MM.1S (cell line): Measurements from ENCODE around the gene NAA25.

ENCODE experiments used
- EZH2 ChIP-seq: fragments of 300-600 bp; sonication (generic); optimal IDR thresholded peaks from 2 replicates; pipeline ENCODE3; 2017; ENCODE audit warnings: low read depth, mild to moderate bottlenecking, antibody characterized with exemption, low read length, mixed read lengths
- TF ChIP-seq, protein P1 (sequence below): fragments of 300-600 bp; sonication (generic); IDR thresholded peaks from 2 replicates; pipeline ENCODE4 v1.5.1; 2016; ENCODE audit warnings: antibody characterized with exemption, low read length, mixed read lengths

DNA sequence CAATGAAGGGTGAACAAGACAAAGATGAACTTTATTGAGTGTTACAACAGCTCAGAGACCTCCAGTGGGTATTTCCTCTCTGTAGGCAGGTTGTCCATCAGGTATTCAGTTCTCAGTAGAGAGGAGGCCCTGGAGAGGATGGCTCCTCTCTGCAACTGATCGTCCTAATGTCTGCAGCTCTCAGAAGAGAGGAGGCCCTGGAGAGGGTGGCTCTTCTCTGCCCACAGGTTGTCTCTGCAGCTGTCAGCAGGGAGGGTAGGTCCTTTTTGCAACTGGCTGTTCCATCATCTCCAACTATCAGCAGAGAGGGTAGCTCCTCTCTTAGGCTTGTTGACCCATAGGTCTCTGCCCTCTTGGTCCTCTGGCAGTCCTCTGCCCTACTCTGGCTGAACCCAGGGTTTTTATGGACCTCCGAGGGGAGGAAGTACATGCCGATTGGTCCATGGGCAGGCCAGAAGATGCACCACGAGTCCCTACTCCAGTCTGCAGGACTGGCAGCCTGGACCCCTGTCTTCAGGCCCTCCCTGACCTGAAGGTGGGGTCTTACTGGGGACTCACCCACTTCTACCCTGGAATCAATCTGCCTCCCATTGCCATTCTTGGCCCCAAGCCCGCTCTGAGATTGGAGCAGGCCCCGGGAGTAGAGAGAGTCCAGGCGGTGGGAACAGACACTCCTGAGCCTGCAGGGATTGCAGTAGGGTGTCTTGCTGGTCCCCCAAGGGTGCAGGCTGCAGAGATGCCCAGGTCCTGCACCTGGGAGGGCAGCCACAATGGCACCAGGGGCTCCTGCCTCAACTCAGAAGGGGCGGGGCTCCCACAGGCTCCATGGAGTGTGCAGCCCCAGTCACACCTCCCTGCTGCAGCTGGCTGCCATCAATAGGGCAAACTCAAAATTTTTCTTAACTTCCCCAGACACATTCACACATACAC lies 97.9 kb downstream of the NAA25 start:
- TF ChIP-seq, protein P1, sequence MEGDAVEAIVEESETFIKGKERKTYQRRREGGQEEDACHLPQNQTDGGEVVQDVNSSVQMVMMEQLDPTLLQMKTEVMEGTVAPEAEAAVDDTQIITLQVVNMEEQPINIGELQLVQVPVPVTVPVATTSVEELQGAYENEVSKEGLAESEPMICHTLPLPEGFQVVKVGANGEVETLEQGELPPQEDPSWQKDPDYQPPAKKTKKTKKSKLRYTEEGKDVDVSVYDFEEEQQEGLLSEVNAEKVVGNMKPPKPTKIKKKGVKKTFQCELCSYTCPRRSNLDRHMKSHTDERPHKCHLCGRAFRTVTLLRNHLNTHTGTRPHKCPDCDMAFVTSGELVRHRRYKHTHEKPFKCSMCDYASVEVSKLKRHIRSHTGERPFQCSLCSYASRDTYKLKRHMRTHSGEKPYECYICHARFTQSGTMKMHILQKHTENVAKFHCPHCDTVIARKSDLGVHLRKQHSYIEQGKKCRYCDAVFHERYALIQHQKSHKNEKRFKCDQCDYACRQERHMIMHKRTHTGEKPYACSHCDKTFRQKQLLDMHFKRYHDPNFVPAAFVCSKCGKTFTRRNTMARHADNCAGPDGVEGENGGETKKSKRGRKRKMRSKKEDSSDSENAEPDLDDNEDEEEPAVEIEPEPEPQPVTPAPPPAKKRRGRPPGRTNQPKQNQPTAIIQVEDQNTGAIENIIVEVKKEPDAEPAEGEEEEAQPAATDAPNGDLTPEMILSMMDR: no peak
- TF ChIP-seq EZH2: no peak
